Smooth muscle cell of the brain vasculature (primary cell): ENCODE measurements around the gene SCARB2.

ENCODE experiments used
- DNase-seq: peaks from one replicate; pipeline ENCODE4 v3.0.0-alpha.2; 2012; ENCODE audit warnings: low read depth, low spot score

Gene SCARB2

GRCh38 chr4:76153356-76153755, 60.3 kb downstream of the SCARB2 start:
- DNase-seq, result no peak

- DNase-seq, result peak; percentile 89
Measured at GRCh38 chr4:76148142-76148865, 65.3 kb downstream of the SCARB2 start, which contains the start of gene NUP54. Gene NUP54, minus strand, starts transcription at chr4:76148397. Its CDS starts 23 bp downstream, at chr4:76148374.

GRCh38 chr4:76147454-76148141, 66.0 kb downstream of the SCARB2 start:
- DNase-seq, result peak; percentile 81

GRCh38 chr4:76144546-76144945, 69.1 kb downstream of the SCARB2 start:
- DNase-seq, result no peak

- DNase-seq, result no peak
Measured at GRCh38 chr4:76141241-76141640, 72.4 kb downstream of the SCARB2 start.

- no peak for DNase-seq
Measured at GRCh38 chr4:76127754-76128153, 85.9 kb downstream of the SCARB2 start.

- DNase-seq, result no peak
Measured at GRCh38 chr4:76125816-76126215, 87.8 kb downstream of the SCARB2 start.

GRCh38 chr4:76120199-76120598, 93.4 kb downstream of the SCARB2 start:
- DNase-seq, result no peak

- DNase-seq, result no peak
Measured at GRCh38 chr4:76117536-76117935, 96.1 kb downstream of the SCARB2 start.

- no peak for DNase-seq
Measured at GRCh38 chr4:76116821-76117220, 96.8 kb downstream of the SCARB2 start.
